ENCODE results near the gene CCDC137.

CCDC137 gene

DNA sequence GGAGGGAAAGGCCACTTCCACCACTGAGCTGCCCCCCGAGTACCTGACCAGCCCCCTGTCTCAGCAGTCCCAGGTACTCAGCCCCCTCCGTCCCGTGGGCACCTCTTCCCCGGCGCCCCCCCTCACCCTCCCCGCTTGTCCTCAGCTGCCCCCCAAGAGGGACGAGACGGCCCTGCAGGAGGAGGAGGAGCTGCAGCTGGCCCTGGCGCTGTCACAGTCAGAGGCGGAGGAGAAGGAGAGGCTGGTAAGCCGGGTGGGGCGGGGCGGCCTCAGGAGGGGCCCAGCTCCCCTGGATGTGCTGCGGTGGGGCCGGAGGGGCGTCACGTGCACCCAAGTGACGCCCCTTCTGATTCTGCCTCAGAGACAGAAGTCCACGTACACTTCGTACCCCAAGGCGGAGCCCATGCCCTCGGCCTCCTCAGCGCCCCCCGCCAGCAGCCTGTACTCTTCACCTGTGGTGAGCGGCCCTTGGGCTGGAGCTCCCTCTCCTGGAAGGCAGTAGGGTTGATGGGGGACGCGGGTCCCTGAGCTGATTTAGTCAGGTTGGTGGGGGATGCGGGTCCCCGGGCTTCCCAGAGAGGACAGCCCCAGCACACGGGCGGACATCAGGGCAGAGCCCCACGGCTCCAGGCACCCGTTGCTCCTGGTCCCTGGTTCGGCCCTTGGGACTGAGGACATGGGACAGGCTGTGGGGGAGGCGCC is 27.1 kb downstream of the CCDC137 start:
- TF ChIP-seq, protein P1, sequence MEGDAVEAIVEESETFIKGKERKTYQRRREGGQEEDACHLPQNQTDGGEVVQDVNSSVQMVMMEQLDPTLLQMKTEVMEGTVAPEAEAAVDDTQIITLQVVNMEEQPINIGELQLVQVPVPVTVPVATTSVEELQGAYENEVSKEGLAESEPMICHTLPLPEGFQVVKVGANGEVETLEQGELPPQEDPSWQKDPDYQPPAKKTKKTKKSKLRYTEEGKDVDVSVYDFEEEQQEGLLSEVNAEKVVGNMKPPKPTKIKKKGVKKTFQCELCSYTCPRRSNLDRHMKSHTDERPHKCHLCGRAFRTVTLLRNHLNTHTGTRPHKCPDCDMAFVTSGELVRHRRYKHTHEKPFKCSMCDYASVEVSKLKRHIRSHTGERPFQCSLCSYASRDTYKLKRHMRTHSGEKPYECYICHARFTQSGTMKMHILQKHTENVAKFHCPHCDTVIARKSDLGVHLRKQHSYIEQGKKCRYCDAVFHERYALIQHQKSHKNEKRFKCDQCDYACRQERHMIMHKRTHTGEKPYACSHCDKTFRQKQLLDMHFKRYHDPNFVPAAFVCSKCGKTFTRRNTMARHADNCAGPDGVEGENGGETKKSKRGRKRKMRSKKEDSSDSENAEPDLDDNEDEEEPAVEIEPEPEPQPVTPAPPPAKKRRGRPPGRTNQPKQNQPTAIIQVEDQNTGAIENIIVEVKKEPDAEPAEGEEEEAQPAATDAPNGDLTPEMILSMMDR (IDR thresholded peaks at IDR 0.05), result no peak; the same call in 1 of the 2 replicates

DNA sequence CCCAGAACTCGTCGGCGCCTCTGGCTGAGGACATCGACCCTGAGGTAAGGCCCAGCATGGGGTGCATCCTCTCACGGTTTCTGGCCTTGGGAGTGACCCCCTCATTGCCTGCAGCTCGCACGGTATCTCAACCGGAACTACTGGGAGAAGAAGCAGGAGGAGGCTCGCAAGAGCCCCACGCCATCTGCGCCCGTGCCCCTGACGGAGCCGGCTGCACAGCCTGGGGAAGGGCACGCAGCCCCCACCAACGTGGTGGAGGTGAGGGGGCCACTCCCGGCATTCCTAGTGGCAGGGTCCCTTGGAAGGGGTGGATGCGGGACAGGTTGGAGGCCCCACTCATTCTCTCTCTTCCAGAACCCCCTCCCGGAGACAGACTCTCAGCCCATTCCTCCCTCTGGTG is 28.3 kb downstream of the CCDC137 start:
- TF ChIP-seq, protein P1 (IDR thresholded peaks at IDR 0.05), result no peak

DNA sequence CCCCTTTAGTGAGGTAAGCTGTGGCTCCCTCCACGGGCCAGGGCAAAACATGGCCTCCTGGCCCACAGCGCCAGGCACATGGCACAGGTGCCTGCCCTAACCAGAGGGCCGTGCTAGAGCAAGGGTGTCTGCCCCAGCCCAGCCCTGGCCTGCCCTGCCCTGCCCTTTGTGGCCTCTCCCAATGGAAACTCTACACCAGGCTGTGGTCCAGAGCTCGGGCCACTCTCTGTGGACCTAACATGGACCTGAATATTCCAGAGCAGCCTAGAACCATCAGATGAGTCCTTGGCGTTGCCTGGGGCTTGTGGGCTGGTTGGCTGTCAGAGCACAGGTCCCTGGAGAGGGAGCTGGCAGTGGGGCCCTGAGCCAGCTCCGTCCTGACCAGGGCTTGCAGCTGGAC is 28.7 kb downstream of the CCDC137 start:
- TF ChIP-seq, protein P1 (IDR thresholded peaks at IDR 0.05), result no peak

DNA sequence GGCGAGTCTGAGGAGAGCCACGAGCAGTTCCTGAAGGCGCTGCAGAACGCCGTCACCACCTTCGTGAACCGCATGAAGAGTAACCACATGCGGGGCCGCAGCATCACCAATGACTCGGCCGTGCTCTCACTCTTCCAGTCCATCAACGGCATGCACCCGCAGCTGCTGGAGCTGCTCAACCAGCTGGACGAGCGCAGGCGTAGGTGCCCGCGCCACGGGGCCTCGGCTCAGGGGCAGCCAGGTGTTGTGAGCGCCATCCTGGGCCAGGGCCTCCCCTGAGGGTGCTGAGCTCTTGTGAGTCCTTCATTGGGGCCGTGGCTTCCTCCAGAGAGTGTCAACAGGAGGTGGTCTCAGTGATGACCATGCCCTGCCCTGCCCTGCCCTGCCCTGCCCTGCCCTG is 29.3 kb downstream of the CCDC137 start:
- TF ChIP-seq, protein P1 (IDR thresholded peaks at IDR 0.05), result no peak

DNA sequence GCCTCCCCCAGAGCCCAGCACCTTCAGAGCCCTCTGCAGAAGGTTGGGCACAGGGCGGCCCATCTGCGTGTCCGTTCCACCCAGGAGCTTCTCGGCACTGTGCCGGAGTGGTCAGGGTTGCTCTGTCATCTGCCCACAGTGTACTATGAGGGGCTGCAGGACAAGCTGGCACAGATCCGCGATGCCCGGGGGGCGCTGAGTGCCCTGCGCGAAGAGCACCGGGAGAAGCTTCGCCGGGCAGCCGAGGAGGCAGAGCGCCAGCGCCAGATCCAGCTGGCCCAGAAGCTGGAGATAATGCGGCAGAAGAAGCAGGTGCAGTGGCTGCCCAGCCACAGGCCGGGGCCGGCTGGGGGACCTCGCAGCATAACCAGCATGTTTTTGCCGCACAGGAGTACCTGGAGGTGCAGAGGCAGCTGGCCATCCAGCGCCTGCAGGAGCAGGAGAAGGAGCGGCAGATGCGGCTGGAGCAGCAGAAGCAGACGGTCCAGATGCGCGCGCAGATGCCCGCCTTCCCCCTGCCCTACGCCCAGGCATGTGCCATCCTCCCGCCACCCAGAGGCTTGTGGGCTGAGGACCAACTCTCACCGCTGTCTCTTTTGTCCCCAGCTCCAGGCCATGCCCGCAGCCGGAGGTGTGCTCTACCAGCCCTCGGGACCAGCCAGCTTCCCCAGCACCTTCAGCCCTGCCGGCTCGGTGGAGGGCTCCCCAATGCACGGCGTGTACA is 29.8 kb downstream of the CCDC137 start:
- TF ChIP-seq, protein P1 (IDR thresholded peaks at IDR 0.05), result no peak

DNA sequence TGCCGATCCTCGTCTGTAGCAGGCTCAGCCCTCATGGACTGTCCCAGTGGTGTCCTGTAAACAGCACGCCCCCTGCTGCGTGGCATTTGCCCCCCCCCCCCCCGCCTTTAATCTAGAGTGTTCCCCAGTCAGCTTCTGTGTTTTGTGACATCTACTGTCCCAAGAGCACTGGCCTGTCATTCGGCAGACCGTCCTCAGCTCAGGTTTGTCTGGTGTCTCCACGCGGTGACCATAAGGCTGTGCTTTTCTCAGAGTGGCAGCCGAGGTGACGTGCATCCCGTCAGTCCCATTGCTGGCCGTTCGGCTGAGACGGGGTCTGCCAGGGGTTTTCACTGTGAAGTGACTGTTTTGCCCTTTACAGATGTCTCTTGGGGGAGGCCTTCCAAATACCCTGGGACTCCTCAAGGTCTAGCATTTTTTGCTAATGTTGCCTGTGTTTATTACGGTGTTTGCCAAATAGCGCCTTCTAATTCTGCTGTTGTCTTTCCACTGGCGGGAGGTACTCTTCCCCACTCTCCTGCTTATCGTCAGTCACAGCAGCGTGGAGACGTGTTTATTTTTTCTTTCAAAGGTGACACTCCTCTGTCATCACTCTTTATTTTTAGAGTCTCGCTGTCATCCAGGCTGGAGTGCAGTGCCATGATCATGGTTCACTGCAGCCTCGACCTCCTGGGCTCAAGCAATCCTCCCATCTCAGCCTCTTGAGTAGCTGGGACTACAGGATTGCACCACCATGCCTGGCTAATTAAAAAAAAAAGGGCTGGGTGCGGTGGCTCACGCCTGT is 30.9 kb downstream of the CCDC137 start:
- TF ChIP-seq, protein P1 (IDR thresholded peaks at IDR 0.05), result no peak

DNA sequence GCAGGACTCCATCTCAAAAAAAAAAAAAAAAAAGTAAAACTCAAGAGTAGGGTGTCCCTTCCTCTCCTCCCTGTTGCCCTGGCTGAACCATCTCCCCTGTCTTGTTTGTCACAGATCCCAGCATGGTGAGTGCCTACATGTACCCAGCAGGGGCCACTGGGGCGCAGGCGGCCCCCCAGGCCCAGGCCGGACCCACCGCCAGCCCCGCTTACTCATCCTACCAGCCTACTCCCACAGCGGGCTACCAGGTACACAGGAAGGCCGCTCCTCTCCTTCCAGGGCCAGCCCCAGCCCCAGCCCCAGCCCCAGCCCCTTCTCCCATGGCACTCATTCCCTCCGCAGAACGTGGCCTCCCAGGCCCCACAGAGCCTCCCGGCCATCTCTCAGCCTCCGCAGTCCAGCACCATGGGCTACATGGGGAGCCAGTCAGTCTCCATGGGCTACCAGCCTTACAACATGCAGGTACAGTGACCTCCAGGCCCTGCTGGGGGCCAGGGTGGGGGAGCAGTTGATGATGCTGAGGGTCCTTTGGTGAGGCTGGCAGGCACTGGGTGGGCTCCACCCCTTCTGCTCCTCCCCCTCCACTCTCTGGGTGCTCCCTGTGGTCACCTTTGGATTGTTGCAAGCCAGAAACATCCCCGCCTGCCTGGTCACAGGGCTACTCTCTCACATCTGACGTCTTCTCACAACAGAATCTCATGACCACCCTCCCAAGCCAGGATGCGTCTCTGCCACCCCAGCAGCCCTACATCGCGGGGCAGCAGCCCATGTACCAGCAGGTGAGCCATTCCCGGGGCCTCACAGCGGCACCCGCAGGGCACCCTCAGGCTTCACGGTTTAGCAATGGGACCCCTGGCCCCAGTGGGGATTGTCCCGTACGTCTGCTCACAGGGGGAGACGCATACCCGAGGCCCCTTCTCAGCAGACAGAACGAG is 34.1 kb downstream of the CCDC137 start:
- TF ChIP-seq, protein P1 (IDR thresholded peaks at IDR 0.05), result no peak
